NCI-H1930 (cell line): ENCODE data around the gene UBL5.
"Not testable (repeated sequence)": the region's sequence is repeated elsewhere in the genome, so short reads cannot be mapped to it uniquely, and the experiment has no call there.

Experiments used
- DNase-seq, 2 experiments: peaks; one replicate each; lab custom pipeline; 2025; lab: John Stamatoyannopoulos, UW

The UBL5 gene

GRCh38 chr19:9827289-9828238 is at the start of gene UBL5:
UBL5 (plus strand) TSS chr19:9827918; CDS start chr19:9828338, 420 bp downstream.
- DNase-seq = peak; percentile 77 to 80

- DNase-seq = no peak
These were observed 45.4 kb upstream of the UBL5 start for GRCh38 chr19:9782338-9782737.

- not testable (repeated sequence) for DNase-seq
These were observed 43.6 kb upstream of the UBL5 start for GRCh38 chr19:9784163-9784496.

GRCh38 chr19:9785367-9786331 is 42.1 kb upstream of the UBL5 start:
- DNase-seq = peak; percentile 97

DNA sequence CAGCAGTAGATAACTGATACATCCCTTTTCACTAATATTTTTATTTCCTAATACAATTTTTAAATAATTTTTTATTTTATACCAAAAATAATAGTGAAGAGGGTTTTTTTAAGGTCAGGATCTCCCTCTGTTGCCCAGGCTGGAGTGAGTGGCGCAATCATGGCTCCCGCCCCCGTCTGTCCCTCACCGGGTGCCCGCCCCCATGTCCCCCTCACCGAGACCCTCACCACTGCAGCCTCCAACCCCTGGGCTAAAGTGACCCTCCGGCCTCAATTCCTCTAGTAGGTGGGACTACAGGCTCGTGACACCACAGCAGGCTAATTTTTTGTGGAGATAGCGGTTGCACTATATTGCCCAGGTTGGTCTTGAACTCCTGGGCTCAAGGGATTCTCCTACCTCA is 41.4 kb upstream of the UBL5 start:
- DNase-seq = no peak

DNA sequence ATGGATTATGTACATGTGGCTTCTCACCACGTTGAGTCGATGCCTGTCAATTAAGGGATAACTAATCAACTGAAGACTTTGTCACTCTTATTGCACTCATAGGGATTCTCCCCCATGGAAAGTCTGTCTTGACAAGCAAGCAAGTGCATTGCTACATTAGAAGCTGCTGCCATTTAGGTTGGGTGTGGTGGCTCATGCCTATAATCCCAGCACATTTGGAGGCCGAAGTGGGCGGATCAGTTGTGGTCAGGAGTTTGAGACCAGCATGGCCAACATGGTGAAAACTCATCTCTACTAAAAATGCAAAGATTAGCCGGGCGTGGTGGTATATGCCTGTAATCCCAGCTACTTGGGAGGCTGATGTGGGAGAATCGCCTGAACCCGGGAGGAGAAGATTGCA is 40.9 kb upstream of the UBL5 start:
- no peak for DNase-seq

DNA sequence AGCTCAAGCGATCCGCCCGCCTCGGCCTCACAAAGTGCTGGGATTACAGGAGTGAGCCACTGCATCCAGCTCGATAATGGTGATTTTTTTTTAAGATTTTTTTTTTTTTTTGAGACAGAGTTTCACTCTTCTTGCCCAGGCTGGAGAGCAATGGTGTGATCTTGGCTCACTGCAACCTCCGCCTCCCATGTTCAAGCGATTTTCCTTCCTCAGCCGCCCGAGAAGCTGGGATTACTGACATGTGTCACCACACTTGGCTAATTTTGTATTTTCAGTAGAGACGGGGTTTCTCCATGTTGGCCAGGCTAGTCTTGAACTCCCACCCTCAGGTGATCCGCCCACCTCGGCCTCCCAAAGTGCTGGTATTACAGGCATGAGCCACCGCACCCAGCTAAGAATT is 39.1 kb upstream of the UBL5 start:
- DNase-seq = not testable (repeated sequence)

DNA sequence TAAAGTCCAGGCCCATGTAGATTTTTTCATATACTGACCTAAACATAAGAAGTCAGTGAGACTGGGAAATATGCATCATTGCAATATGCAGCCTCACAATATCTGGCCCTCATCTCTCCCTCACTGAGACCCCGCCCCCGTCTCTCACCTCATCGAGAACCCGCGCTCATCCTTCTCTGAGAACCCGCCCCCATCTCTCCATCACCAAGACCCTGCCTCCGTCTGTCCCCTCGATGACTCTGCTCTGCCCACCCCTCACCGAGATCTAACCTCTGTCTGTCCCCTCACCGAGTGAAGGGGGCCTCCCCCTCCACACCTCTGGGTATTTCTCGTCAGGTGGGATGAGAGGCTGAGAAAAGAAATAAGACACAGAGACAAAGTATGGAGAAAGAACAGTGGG is 38.7 kb upstream of the UBL5 start:
- no peak for DNase-seq

DNA sequence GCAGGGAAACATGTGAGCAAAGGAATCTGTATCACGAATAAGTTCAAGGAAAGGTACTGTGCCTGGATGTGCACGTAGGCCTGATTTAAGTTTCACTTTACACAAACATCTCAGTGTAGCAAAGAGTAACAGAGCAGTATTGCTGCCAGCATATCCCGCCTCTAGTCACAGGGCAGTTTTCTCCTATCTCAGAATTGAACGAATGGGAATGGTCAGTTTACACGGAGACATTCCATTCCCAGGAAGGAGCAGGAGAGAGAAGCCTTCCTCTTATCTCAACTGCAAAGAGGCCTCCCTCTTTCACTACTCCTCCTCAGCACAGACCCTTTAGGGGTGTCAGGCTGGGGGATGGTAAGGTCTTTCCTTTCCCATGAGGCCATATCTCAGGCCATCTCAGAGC is 38.1 kb upstream of the UBL5 start:
- DNase-seq = not testable (repeated sequence)

DNA sequence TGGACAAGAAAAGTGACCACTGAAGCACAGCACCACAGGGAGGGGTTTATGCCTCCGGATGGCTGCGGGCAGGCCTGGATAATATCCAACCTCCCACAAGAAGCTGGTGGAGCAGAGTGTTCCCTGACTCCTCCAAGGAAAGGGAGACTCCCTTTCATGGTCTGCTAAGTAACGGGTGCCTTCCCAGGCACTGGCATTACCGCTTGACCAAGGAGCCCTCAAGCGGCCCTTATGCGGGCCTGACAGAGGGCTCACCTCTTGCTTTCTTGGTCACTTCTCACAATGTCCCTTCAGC is 36.7 kb upstream of the UBL5 start:
- DNase-seq = not testable (repeated sequence)

- DNase-seq = peak; percentile 80 to 85
These were observed 36.0 kb upstream of the UBL5 start for GRCh38 chr19:9791552-9792205.

DNA sequence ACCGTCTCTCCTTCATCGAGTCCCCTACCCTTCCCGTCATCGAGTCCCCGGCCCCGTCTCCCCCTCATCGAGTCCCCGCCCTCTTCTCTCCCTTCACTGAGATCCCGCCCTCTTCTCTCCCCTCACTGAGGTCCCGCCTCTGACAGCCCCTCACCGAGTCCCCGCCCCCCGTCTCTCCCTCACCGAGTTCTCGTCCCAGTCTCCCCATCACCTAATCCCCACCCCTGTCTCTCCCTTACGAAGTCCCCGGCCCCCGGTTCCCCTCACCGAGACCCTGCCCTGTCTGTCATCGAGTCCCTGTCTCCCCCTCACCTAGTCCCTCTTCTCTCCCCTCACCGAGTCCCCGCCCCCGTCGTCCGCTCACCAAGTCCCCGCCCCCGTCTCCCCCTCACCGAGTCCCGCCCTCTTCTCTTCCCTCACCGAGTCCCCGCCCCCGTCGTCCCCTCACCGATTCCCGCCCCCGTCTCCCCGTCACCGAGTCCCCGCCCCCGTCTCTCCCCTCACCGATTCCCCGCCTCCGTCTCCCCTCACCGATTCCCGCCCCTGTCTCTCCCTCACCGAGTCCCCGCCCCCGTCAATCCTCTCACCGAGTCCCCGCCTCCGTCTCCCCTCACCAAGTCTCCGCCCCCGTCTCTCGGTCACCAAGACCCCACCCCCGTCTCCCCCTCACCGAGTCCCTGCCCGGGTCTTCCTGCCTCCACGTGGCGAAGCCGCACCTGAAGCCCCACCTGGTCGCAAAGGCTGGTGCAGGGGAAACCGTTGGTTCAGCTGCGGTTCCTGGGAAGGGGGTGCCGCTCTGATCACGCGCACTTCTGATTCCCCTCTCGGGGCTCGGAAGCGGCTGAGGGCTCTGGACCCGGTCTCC is 35.3 kb upstream of the UBL5 start:
- peak; percentile 81 to 94 for DNase-seq

GRCh38 chr19:9793071-9793591 is 34.6 kb upstream of the UBL5 start:
- DNase-seq = no peak

DNA sequence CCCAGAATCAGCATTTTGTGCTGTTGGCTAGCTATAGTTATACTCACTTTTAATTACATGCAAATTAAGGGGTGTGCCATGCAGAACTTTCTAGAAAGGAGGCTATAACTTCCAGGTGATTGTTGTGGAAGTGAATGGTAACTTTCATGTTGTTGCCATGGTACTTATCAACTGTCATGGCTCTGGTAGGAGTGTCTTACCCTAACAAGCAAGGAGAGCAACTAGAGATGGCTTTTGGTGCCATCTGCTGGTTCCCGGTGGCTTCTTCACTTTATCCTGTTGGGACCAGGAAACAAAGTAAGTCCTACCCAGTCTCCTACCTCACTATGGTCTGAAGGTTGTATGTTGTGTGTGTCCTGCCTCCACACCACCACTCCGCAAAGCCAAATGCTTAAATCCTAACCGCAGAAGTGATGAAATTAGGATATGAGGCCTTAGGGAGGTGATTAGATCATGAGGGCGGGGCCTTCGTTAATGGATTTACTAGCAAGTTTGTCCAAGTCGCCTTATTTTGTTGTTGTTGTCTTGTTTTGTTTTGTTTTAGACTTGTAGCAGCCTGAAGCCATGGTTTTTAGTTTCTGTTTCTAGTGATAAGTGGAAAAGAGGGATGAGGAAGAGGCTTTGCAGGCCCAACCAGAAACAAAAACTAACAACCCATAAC is 31.5 kb upstream of the UBL5 start:
- DNase-seq = peak; percentile 44 to 64

DNA sequence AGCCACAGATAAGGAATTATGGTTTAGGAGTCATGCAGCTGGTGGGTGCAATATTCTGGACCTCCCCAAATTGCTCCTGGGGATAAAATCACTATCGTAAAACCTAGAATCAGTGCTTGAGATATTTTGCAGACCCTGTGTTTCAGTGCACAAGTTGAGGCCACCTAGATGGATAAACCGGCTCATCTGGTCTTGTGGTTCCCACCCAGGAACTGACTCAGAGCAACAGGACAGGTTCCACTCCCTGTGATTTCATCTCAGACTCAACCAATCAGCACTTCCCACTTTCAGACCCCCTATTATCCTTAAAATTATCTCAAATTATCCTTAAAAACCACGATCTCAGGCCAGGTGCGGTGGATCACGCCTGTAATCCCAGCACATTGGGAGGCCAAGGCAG is 29.8 kb upstream of the UBL5 start:
- no peak for DNase-seq

DNA sequence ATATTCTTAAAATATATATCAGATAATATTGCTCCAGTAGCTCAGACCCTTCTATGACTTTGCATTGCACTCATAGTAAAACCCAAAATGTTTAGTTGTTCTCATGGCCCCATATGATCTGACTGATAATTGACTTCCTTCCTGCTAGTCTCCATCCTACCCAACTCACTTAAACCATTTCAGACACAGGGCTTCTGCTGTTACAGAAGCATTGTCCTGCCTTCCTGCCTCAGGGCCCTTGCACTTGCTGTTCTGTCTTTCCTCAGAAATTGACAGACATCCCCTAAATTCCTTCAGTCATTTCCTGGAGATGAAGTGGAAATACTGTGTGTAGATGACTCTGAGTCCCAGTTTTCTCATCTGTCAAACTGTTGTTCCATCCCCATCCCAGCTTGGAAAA is 28.6 kb upstream of the UBL5 start:
- no peak for DNase-seq

- DNase-seq = no peak
These were observed 25.7 kb upstream of the UBL5 start for GRCh38 chr19:9801976-9802375.

- no peak for DNase-seq
These were observed 20.9 kb upstream of the UBL5 start for GRCh38 chr19:9806803-9807202.

- DNase-seq = no peak
These were observed 18.6 kb upstream of the UBL5 start for GRCh38 chr19:9808855-9809824.
